ENCODE measurements around the gene KRT72. TPM values are rescaled to one million over a fixed set of nuclear protein-coding genes. Genes with fewer than 3 reads are reported as not detected.

Gene KRT72
- polyA plus RNA-seq, 1 donor (not counting 4 experiments of a cell fraction or from before 2014, with no cell fraction given), result not detected

DNA sequence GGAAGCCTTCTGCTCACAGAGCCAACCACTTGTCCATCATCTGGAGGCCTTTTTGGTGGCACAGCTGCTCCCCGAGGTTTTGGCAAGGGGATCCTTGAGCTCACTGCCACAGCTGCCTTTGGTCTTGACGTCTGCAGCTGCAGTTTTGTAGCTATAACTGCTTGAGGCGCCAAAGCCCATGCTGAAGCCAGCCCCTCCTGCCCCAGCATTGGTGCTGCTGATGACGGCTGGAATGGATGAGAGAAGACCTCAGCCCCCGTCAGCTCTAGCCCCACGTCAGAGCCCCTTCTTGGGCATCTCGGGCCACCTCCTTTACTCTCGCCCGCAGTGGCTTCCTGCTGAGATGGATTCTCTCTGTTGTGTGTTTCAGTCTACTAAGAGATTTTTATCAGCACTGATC is 15.3 kb downstream of the KRT72 start:
- TF ChIP-seq EZH2 (IDR thresholded peaks at IDR 0.05; ENCODE audit: low read length), result no peak
- TF ChIP-seq, protein P1, sequence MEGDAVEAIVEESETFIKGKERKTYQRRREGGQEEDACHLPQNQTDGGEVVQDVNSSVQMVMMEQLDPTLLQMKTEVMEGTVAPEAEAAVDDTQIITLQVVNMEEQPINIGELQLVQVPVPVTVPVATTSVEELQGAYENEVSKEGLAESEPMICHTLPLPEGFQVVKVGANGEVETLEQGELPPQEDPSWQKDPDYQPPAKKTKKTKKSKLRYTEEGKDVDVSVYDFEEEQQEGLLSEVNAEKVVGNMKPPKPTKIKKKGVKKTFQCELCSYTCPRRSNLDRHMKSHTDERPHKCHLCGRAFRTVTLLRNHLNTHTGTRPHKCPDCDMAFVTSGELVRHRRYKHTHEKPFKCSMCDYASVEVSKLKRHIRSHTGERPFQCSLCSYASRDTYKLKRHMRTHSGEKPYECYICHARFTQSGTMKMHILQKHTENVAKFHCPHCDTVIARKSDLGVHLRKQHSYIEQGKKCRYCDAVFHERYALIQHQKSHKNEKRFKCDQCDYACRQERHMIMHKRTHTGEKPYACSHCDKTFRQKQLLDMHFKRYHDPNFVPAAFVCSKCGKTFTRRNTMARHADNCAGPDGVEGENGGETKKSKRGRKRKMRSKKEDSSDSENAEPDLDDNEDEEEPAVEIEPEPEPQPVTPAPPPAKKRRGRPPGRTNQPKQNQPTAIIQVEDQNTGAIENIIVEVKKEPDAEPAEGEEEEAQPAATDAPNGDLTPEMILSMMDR (optimal IDR thresholded peaks at IDR 0.05 in 1 of 3, IDR thresholded peaks at IDR 0.05 in 1 of 3, conservative IDR thresholded peaks at IDR 0.05 in 1 of 3; ENCODE audit: extremely low read depth in 1 of 3, insufficient read depth in 2 of 3, low read length in 3 of 3), result no peak
- DNase-seq (ENCODE audit: low read depth, low spot score) (no peak), FAIRE-seq (no peak)
- Histone ChIP-seq H3K9me1 (ENCODE audit: control insufficient read depth, extremely low read depth, insufficient read depth, low read length) (peaks cover 1% of the 10 kb centered on the region), H3K27ac (ENCODE audit: control insufficient read depth, insufficient read depth, low read length) (no peak overlapping the region), H3K79me2 (ENCODE audit: control insufficient read depth, insufficient read depth, low read length) (no peaks in the 10 kb centered on the region), H2AFZ (ENCODE audit: control insufficient read depth, low read length) (no peak overlapping the region), H3K36me3 (ENCODE audit: control insufficient read depth in 2 of 2, extremely low read depth in 1 of 2, insufficient read depth in 2 of 2, low read length in 2 of 2) (no peaks in the 10 kb centered on the region), H3K4me1 (ENCODE audit: control insufficient read depth, extremely low read depth, insufficient read depth, low read length) (peaks cover 25% of the 10 kb centered on the region), H3K4me2 (ENCODE audit: control insufficient read depth, extremely low read depth, insufficient read depth, low read depth, low read length) (no peak overlapping the region), H4K20me1 (ENCODE audit: control insufficient read depth, extremely low read depth, insufficient read depth, low read length) (no peaks in the 10 kb centered on the region), H3K9me3 (ENCODE audit: control insufficient read depth, low read depth, low read length) (no peaks in the 10 kb centered on the region), H3K4me3 (ENCODE audit: control insufficient read depth in 2 of 3, extremely low read depth in 1 of 3, insufficient read depth in 2 of 3, low read depth in 1 of 3, low read length in 3 of 3) (no peak overlapping the region), H3K9ac (ENCODE audit: control insufficient read depth, extremely low read depth, insufficient read depth, low read length) (no peak overlapping the region), H3K27me3 (ENCODE audit: control insufficient read depth, extremely low read depth, insufficient read depth, low read length) (no peaks in the 10 kb centered on the region)
- dilution Hi-C loops (cut with MboI; ENCODE audit: extremely low pct_ligation_motif_present, low sequenced_read_pairs), result no loop called here

GRCh38 chr12:52585066-52585465 is 16.2 kb downstream of the KRT72 start:
- FAIRE-seq, result no peak
- H3K9me3 ChIP-seq (ENCODE audit: control insufficient read depth, low read depth, low read length), result no peaks in the 10 kb centered on the region
- dilution Hi-C loops (cut with MboI; ENCODE audit: extremely low pct_ligation_motif_present, low sequenced_read_pairs), result no loop called here

More at GRCh38 chr12:52585066-52585465, 16.2 kb downstream of the KRT72 start:
- no peak overlapping the region for H3K4me2 ChIP-seq (ENCODE audit: control insufficient read depth, extremely low read depth, insufficient read depth, low read depth, low read length)
- no peaks in the 10 kb centered on the region for H3K36me3 ChIP-seq (ENCODE audit: control insufficient read depth in 2 of 2, extremely low read depth in 1 of 2, insufficient read depth in 2 of 2, low read length in 2 of 2)
- H3K27ac ChIP-seq (ENCODE audit: control insufficient read depth, insufficient read depth, low read length), result no peak overlapping the region
- H3K9ac ChIP-seq (ENCODE audit: control insufficient read depth, extremely low read depth, insufficient read depth, low read length), result no peak overlapping the region
- H3K79me2 ChIP-seq (ENCODE audit: control insufficient read depth, insufficient read depth, low read length), result no peaks in the 10 kb centered on the region
- H3K27me3 ChIP-seq (ENCODE audit: control insufficient read depth, extremely low read depth, insufficient read depth, low read length), result no peaks in the 10 kb centered on the region
- no peaks in the 10 kb centered on the region for H4K20me1 ChIP-seq (ENCODE audit: control insufficient read depth, extremely low read depth, insufficient read depth, low read length)
- no peak for DNase-seq (ENCODE audit: low read depth, low spot score)
- no peak overlapping the region for H3K4me3 ChIP-seq (ENCODE audit: control insufficient read depth in 2 of 3, extremely low read depth in 1 of 3, insufficient read depth in 2 of 3, low read depth in 1 of 3, low read length in 3 of 3)
- TF ChIP-seq, protein P1 (optimal IDR thresholded peaks at IDR 0.05 in 1 of 3, IDR thresholded peaks at IDR 0.05 in 1 of 3, conservative IDR thresholded peaks at IDR 0.05 in 1 of 3; ENCODE audit: extremely low read depth in 1 of 3, insufficient read depth in 2 of 3, low read length in 3 of 3), result no peak
- no peak for TF ChIP-seq EZH2 (IDR thresholded peaks at IDR 0.05; ENCODE audit: low read length)
- peaks cover 33% of the 10 kb centered on the region for H3K4me1 ChIP-seq (ENCODE audit: control insufficient read depth, extremely low read depth, insufficient read depth, low read length)
- H3K9me1 ChIP-seq (ENCODE audit: control insufficient read depth, extremely low read depth, insufficient read depth, low read length), result peaks cover 2% of the 10 kb centered on the region
- no peak overlapping the region for H2AFZ ChIP-seq (ENCODE audit: control insufficient read depth, low read length)

Measured in keratinocyte (primary cell).